Stimulated activated CD4-positive, alpha-beta T cell treated with anti-CD3 and anti-CD28 coated beads, Interleukin-1b, Interleukin-23, amount 100 ng/mL, for 48 hours (primary cell): Measurements from ENCODE around the gene IFI27L2.
"Not testable (repeated sequence)": the region's sequence is repeated elsewhere in the genome, so short reads cannot be mapped to it uniquely, and the experiment has no call there.

Source experiments
- DNase-seq: peaks from one replicate; pipeline ENCODE4 v3.0.0-alpha.2; 2020

Gene IFI27L2, protein sequence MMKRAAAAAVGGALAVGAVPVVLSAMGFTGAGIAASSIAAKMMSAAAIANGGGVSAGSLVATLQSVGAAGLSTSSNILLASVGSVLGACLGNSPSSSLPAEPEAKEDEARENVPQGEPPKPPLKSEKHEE

DNA sequence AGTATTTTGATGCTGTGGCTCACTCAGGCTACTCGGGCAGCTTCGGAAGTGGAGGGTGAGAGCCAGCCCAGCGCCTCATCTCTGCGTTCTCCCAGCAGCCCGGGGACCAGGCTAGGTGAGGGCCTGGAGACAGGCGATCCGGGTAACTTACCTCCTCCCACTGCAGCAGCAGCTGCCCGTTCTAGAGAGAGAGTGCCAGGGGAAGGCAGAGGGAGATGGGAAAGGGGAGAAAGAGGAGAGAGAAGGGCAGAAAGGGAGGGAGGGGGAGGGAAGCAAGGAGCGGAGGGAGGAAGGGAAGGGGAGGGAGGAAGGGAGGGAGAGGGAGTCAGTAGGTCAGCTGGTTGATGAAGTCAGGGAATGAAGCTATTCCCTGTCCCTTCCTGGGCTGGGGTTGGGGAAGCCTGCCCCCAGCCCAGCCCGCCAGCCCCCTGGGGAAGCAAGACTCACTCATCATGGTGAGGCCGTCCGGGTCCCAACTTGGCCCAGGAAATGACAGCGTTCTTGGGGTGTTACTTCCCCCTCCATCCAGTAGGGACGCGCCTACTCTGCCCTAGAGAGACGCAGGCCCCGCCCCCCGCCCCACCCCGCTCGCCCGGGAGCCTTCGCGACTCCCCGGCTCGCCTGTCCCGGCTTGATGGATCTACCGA lies at the start of gene IFI27L2:
Gene IFI27L2, minus strand, starts transcription at position 494 of the 647 bp plus-strand sequence. Its CDS starts 40 bp downstream, at position 454.
- peak; percentile 75 for DNase-seq

DNA sequence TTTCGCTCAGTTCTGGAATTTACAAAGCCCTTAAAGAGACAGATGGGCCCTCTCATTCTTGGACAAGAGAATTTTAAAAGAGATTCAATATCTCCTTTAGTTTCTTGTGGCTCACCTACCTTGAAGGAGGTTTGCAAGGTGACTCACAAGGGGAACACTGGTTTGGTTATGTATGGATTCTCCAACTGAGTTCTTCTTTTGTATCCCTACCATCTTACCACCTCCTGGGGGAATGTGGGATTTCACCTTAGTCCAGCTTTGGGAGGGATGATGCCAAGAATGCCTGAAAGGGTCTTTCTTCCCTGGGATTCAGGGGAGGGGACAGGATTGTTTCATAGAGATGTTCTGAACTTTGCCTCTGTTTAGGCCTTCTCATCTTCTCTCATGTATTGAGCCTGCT lies 48.4 kb upstream of the IFI27L2 start:
- no peak for DNase-seq

DNA sequence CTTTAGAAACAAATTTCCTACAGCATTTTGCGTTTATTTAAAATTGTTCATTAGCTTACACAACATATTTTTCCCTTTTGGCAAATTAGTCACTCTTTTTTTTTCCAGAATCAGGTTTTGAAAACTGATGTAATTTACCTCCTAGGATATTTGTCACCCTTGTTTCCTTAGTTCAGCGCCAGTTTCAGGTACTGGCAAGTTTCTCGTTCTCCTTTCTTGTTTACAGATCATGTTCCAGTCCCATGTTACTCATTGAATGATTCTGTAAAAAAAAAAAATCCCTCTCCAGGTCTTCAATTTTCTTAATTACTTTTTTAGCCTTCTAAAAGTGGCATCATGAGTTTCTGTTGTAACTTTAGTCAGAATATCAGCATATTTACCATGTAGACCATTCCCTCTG lies 47.4 kb upstream of the IFI27L2 start:
- DNase-seq = no peak

DNA sequence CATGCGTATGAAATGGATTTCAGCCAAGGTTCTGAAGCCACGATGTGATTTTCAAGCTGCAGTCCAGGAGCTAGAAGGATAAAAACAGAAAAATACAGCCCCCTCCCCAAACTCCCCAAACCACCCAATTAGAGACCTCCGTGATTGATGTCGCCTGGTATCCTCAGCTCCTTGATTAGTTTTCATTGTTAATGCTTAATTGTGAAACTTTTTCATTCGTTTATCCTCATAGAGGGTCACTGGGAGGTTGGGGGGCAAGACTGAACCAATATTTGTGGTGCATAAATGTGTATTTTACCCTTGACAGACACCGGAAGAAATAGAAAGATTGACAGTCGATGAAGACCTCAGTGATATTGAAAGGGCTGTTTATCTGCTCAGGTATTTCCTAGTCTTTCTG lies 46.3 kb upstream of the IFI27L2 start:
- no peak for DNase-seq

DNA sequence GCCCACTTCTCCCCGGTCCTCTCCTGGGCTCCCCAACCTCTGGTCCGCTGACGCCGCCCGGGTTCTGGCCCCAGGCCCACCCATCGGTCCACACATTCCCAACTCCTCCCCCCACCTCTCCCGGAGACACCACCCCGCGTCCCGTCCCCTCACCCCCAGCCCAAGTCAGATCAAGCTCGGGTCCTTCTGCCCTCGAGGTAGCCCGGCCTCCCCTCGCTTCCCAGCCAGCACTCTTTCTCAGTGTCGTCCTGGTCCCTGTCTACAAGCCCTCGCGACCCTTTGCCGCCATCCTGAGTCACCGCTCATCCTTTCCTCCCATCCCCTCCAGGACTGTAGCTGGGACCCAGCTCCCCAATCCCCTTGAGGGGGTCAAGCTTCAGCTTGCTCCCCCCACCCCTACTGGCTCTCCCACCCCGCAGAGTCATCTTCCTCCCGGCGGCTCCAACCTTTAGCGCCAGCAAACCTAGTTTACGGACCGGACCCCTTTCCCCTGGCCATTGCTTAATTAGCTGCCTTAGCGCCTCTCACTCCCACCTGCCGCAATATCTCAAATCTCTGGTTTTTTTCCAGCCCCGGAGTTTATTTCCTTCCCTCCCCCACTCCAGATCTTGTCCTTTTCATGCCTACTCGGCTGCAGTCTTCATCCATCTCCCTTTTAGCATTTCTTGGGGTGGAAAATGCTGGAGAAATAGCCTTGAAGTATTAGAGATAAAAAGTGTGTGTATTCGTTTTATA lies 45.8 kb upstream of the IFI27L2 start:
- DNase-seq = no peak

DNA sequence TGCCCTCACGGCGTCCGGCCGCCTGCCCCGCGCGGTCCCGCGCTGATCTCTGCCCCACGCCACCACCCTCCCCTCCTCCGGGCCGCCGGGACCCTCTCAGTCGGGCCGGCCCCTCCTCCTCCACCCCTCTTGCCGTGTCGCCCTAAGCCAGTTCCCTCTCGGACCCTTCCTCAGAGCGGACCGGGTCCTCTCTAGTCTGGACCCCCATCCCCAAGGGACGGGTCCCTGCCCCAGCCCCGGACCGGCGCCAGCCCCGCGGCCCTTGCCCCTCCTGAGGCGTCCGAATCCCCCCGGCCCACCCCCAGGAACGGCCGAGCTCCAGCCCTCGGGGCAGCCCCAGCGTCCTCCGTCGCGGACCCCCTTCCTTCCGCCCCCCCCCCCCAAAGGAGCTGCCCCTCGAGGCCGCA lies 45.2 kb upstream of the IFI27L2 start:
- no peak for DNase-seq

DNA sequence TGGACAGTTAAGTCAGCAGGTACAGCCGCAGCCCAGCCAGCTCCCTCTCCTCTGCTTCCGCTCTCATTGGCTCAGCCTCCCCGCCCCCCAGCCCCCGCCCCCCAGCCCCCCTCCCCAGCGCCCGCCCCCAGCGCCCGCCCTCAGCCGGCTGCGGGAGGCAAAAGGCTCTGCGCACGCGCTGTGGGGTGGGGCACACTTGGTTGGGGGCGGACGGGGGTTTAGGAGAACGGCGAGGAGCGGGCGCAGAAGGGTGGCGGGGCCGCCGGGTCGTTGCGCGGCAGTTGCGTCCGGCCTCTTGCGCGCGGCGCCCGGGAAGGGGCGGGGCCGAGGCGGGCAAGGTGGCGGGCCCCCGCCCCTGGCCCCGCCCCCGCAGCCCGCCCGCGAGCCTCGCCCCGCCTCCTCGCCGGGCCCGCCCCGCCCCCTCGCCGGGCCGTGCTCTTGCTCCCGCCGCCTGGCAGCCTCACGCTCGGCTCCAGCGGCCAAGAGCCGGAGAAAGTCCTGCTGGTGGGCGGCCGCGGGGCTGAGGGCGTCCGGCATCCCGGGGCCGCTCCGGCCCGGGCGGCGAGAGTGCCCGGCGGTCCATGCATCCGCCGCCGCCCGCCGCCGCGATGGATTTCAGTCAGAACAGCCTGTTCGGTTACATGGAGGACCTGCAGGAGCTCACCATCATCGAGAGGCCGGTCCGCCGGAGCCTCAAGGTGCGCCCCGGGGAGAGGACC lies 44.6 kb upstream of the IFI27L2 start, which contains the start of gene PPP4R4:
Gene PPP4R4, plus strand, starts transcription at position 438 of the 719 bp plus-strand sequence. Its CDS starts 144 bp downstream, at position 582.
- peak; percentile 85 for DNase-seq

DNA sequence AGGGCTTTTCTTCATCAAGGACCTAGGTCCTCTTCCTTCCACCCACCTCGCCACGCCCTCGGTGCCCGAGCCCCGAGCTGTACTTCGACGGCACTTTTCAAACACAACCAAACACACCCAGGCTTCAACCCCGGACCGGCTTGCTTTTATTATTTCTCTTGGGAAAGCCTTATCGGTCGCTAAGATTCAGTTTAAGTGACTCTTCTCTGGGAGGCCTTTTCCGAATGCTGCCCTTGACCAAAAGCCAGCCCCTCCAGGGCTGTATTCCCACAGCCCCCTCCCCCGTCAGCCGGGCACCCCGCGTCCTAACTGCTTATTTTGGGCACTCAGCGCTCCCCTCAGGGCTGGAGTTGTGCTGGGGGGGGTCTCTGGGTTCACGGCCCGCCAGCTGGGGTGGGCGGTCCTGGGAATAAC lies 44.1 kb upstream of the IFI27L2 start:
- DNase-seq = no peak

DNA sequence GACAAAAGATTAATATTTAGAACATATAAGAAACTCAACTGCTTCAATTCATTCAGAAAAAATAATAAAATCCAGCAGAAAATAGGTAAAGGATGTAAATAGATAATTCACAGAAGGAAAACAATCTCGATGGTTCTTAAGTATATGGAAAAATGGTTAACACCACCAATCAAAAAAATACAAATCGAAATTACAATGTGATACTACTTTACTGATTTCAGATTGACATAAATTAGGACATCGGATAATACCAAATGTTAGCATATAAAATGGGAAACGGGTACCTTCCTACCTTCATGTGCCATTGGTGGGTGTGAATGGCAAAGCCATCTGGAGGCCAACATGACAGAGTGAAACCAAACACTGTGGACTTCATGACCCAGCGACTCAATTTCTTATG lies 43.1 kb upstream of the IFI27L2 start:
- no peak for DNase-seq

DNA sequence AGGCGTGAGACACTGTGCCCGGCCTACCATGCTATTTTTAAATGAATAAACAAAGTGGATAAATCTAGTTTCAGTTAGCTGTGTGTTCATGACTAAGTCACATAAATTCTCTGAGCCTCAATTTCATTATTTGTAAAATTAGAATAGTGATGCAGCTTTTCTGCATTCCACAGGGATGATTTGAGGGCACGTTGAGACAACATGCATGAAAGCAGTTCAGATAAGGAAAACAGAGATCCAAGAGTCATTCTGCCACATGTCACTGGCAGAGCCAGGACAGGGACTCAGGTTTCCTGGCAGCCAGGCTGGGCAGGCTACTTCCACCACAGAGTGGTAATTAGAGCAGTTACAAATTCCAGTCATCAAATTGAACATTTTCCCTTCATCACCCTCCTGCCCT lies 41.8 kb upstream of the IFI27L2 start:
- DNase-seq = no peak

DNA sequence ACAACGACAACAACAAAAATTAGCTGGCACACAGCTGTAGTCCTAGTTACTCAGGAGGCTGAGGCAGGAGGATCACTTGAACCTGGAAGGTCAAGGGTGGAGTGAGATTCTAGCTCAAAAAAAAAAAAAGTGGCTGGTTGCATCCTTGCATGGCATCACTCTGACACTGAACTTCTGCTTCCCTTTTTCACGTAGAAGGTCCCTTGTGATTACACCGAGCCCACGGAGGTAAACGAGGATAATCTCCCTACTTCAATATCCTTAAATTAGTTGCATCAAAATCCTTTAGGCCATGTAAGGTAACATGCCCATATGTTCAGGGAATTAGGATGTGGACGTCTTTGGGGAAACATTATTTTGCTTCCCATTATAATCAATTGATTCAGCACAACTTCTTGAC lies 40.7 kb upstream of the IFI27L2 start:
- DNase-seq = no peak

DNA sequence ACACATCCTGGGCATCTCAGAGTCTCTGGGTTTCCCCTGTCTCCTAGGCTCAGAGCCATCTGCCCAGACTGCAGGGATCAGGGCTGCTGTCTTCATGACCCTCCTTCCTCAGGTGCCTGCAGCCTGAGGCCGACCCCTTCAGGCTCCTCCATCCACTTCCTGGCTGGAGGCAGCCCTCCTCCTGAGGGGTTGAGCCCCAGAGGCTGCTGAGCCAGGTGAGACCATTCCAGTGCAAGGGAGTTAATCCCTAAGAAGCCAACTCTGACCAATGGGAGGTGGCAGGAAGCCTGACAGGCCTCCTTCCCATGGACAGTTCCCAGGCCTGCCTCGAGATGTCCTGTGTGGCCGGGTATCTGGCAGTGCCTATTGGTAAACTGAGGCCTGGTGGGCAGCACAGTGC lies 36.3 kb upstream of the IFI27L2 start:
- no peak for DNase-seq

DNA sequence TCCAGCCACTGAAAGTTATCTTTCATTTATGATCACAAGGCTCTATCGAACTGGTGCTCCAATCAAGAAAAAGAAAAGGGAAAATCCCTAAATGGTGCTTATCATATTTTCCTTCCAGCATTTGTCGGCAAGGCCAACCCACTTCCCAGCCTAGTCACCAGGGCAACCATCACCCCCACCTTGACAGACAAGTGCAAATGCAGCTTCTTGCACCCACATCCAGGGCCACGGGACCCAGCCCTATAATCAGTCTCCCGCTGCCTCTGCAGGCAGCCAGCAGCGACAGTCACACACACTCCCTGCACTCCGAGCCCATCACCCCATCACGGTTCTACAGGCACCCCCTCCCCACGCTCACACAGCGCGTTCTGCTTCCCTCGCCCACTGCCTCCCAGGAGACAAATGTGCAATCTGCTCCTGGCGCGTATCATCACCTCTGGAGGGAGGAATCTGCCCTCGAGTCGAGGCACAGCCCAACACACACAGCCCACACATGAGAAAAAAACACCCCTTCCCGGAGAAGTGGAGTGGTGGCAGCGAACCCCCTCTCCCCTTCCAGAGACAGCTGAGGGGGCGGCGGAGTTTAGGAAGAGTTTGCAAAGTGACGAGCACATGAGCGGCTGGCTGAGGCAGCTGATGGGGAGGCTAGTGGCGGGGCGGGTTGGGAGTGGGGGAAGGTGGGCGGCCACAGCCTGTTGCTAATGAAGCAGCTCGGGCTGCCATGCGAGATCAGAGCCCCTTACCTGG lies 35.5 kb upstream of the IFI27L2 start:
- peak; percentile 66 for DNase-seq

DNA sequence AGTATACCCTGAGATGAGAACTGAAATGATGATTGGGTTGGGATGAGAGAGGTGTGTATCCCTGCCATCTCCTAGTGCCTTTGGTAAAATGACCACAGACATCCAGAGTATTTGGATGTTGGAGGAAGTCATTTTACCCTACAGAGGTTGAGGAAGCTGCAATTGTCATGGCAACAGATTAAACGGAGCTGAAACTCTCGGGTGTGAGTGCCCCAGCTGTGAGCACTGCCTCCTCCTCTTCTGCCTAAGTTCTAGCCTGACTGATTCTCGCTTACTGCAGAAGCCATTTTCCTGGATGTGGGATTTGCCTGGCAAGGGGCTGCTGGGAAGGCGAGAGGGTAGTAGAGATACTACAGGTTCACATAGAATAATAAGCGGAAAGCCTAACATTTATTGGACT lies 34.4 kb upstream of the IFI27L2 start:
- DNase-seq = no peak

DNA sequence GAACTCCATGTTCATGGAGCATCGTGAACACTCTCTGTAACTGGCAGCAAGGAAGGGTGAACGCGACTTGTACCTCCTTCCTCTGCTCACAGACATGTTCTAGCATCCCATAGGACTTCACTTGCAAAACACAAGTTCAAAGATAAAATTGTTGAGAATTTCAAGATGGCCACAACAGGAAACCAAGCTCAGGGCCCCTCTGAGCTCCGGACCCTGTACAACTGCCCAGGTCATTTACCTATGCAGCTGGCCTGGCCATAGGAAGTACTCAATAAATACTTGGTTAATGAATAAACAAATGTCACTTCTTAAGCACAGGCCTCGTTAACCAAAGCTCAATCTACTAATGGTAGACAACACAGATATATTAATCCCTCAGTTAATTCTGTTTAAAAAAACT lies 33.1 kb upstream of the IFI27L2 start:
- no peak for DNase-seq

DNA sequence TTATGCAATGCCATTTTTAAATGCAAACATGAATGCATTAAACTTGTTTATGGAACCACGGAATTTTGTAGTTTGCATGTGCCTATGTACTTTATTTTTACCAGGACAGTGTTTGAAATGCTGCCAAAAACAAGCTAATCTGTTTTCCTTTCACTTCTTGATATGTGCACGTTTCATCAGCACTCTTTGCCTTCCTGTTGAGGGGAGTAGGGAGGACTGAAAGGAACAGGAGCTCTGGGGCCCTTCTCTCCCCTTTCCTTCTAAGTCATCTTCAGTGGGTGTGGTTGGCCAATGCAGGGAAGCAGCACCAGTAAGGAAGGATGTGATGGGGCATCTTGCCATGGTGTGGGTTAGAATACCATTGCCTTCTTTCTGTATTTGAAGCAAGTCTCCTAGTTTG lies 32.6 kb upstream of the IFI27L2 start:
- no peak for DNase-seq

DNA sequence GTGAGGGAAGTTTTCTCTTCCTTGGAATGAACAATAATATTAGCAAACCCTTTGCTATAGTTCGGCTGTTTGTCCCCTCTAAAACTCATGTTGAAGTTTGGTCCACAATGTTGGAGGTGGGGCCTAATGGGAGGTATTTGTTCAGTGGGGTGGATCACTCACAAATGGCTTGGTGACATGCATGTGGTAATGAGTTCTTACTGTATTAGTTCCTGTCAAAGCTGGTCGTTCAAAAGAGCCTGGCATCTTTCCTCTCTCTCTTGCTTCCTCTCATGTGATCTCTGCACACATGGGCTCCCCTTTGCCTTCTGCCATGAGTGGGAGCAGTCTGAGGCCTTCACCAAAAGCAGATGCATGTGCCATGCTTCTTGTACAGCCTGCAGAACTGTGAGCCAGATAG lies 31.7 kb upstream of the IFI27L2 start:
- DNase-seq = no peak

DNA sequence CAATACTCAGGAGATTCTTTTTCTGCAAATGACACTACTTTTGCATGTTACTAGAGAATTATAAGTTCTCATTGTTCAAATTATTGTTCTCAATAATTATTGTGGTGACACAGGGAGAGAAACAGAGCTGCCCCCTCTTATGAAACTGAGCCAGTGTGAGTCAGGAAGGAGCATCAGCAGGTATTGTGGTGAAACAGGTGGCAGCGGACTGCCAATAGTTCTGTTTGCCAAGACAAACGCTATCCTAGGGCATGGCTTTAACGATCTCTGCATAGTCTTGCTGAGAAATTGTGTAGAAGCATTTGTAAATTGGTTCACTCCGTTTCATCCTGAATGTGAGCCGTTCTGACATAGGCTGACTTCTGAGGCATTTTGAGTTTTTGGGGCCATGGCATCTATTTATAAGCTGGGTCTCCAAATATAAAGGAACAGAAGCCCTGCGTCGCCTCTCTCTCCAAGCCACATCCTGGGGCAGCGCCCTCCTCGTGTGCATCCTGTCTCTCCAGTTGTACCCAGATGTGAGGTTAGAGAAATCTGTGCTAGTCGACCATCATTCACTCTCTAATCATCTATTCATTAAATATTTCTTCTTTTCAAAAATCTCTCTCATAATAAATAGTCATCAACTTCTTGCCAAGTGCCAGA lies 29.0 kb upstream of the IFI27L2 start:
- peak; percentile 22 for DNase-seq

DNA sequence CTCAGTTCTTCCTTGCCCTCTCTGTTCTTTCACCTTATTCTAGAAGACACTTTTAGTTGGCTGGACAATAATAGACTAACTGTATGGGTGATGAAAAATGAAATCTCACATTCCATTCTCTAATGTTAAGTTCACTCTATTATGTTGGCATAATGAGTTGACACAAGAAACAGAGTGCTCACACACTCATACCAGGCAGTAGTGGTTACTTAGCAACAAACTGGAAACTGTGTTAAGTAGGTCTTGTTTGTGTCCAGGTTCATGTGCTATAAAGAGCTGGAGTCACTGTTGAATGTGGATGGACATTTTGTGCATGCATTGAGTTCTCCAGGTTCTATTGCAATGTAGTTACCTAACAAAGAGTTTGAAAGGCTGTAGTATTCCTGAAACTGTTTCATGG lies 27.8 kb upstream of the IFI27L2 start:
- no peak for DNase-seq

DNA sequence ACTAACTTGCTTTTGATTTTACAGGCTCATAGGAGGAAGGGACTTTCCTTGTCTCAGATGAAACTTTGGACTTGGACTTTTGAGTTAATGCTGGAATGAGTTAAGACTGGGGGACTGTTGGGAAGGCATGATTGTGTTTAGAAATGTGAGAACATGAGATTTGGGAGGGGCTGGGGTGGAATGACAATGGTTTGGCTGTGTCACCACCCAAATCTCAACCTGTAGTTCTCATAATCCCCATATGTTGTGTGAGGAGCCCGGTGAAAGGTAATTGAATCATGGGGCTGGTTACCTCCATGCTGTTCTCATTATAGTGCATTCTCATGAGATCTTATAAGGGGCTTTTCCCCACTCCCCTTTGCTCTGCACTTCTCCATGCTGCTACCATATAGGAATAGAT lies 26.7 kb upstream of the IFI27L2 start:
- DNase-seq = not testable (repeated sequence)

DNA sequence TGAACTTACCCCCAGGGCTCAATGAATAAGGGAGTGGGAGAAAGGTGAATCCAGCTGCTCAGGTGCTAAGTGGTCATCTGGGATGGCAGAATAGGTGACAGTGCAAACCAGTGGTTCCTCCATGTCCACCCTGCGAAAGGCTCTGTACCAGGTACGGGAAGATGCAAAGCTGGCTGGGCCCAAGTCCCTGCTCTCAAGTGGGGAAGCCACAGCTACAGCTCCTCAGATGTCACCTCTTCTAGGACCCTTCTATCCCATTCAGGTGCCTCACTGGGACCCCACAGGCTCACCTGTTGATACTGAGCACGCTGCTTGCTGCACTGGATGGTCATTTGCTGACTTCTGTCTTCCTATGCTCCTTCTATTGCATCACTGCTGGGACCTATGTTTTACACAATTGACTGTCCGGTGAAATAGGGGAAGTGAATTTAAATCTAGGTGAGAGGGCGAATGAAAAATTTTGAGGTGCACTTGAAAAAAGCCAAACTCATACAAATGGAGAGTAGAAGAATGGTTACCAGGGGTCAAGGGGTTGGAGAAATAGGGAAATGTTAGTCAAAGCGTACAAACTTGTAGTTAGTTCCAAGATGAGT lies 24.4 kb upstream of the IFI27L2 start:
- no peak for DNase-seq

DNA sequence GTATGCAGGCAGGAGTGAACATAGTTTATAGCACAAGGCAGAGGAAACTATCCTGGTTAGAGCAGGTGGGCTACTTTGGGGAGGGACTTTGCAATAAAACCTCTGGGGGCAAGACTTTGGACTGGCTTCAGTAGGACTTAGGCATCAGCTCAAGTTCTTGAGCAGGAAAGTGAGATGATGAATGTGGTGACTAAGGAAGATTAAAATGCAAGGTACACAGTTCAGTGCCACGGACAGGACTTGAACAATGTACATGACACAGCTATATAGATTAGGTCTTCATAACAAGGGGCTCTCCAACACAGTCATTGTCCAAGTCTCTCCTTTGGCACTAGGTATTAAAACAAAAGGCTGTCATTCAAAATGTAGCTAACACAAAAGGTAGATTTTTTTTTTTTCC lies 23.3 kb upstream of the IFI27L2 start:
- no peak for DNase-seq
